Erythroblast (primary cell): ENCODE results near the gene APOF.

ENCODE experiments used
- GATA1 ChIP-seq: IDR thresholded peaks from 2 replicates; pipeline ENCODE4 v1.6.1; 2011; ENCODE audit warnings: low read depth, mild to moderate bottlenecking, control low read depth, low read length, moderate library complexity
- POLR2A ChIP-seq: IDR thresholded peaks from 2 replicates; pipeline ENCODE4 v1.6.1; 2011; ENCODE audit warnings: mild to moderate bottlenecking, low read length

DNA sequence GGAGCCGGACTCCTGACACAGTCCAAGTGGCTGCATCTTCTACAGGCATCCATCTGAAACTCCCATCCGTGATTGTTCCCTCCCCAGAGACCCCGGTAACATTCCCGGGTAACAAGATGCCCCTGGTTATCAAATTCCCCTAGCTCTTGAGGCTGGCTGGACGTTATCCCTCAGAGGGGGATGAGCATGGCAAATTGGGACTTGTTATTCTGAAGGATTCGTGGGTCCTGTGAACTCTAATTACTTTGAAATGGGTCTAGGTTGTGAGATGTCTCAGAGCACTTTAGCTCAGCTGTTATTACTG is 28.2 kb downstream of the APOF start:
- no peak for TF ChIP-seq POLR2A
- no peak for TF ChIP-seq GATA1
